Left forelimb (tissue), 1 donor: Measurements from ENCODE around the gene GATAD2A.
A peak's percentile ranks its signal among the peaks of the same experiment; 100 is the strongest.

Experiments
- DNase-seq: peaks from one replicate; pipeline ENCODE4 v3.0.0-alpha.2; 2018; ENCODE audit warnings: low spot score

The GATAD2A gene

DNA sequence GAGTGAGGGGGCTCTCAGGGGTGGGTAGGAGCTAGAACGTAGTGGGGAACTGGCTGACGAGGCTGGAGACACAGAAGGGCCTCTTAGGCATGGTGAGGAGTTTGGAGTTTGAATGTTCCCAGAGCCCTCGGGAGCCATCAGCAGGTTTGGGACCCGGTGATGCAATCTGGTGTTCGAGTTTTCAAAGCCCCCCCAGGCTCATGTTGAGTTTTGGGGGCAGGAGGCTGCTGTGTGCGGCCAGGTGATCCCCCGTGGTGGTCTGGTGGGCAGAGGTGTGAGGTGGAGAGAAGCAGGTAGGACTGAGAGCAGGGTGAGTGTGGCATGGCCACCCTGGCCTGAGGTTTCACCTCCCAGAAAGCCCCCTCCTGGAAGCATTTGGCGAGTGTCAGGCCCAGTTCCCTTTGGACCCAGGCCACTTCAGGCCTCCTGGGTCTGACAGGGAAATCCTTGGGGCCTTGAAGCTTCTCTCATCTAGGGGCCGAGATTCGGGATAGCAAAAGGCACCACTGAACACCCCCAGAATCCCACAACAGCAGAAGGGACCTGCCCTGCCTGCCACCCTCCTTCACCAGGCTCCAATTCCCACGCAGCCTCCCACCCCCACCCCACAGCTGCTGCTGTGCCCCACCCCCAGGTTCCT, 124.4 kb downstream of the GATAD2A start:
- DNase-seq, result no peak

GRCh38 chr19:19530423-19530804, 124.9 kb downstream of the GATAD2A start:
- DNase-seq, result no peak

DNA sequence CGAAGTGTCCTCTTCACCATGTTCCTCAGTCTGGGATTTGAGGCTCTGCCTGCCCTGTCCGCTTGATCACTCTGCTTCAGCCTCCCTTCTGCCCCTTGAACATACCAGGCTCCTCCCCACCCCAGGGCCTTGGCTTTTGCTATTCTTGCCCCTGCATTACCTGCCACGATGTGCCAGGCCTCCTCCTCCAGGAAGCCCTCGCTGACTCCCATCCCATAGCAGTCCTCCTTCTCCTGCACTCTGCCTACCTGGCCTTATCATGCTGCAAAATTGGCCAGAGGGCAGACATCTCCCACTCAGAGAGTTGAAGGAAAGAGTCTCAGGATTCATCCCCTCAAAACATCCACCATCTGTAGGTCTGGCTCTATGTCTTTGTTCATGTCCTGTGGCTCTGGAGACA, 125.4 kb downstream of the GATAD2A start:
- no peak for DNase-seq

- DNase-seq, result peak; percentile 89
Observed at GRCh38 chr19:19531951-19532805, 126.7 kb downstream of the GATAD2A start.

- no peak for DNase-seq
Observed at GRCh38 chr19:19532806-19533701, 127.6 kb downstream of the GATAD2A start.

GRCh38 chr19:19533841-19534240, 128.4 kb downstream of the GATAD2A start:
- no peak for DNase-seq

DNA sequence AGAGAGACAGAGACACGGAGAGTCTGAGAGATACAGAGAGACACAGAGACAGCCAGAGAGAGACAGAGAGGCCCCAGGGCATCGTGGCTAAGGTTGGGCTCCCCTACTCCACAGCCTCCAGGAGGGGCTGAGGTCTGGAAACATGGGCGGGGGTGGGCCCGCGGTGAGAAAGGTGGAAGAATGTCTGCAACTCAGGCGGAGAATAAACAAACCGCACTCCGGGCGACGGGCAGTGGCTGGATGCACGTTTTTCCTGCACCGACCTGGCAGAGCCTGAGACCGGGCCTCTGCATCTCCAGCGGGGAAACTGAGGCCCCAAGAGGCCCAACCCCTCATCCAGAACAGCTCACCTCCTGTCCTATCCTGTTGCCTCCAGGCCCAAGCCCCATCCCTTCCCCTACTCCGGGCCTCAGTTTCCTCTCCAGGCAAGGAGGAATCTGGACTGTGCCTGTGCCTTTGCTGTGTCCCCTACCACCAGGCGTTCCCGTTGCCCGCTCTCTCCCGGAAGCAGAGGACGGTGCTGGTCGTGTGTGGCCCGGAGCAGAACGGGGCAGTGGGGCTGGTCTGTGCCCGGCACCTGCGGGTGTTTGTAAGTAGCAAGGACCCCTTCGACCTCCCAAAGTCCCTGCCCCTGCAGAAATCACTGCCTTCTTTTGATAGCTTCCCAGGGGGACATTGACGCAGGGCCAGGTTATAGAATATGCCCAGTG, 129.2 kb downstream of the GATAD2A start:
- DNase-seq, result no peak

GRCh38 chr19:19535311-19536191, 130.1 kb downstream of the GATAD2A start:
- no peak for DNase-seq

DNA sequence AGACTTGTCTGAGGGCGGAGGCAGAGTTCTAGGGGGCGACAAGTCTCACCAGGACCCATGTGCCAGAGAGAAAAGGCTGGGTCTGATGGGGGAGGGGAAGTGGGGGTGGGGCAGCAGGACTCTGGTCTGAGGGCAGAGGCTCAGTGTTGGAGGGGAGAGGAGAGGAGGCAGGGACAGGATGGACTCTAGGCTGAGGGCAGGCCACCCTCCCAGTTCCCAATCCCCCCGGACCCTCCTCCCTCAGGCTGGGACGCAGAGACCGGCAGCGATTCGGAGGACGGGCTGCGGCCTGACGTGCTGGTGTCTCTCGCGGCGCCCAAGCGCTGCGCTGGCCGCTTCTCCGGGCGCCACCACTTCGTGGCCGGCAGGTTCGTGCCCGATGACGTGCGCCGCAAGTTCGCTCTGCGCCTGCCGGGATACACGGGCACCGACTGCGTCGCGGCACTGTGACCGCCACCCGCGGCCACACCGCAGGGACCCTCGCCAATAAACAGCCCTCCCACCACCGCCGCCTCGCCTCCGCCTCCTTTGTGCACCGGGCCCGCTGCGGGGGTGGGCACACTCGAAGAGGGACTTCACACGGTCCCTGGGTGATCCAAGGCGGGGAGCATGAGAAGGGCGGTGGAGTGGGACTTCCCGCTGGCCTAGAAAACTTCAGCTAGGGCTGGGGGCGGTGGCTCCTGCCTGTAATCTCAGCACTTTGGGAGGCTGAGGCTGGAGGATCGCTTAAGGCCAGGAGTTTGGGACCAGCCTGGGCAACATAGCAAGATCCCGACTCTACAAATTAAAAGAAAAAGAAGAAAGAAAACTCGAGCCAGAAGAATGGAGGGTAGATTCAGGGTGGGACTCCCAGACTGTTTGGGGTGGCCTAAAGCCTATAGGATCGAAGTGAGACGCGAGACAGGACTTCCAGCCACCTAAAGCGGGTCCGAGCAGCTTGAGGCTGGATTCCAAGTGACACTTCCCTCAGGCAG, 131.9 kb downstream of the GATAD2A start:
- no peak for DNase-seq

DNA sequence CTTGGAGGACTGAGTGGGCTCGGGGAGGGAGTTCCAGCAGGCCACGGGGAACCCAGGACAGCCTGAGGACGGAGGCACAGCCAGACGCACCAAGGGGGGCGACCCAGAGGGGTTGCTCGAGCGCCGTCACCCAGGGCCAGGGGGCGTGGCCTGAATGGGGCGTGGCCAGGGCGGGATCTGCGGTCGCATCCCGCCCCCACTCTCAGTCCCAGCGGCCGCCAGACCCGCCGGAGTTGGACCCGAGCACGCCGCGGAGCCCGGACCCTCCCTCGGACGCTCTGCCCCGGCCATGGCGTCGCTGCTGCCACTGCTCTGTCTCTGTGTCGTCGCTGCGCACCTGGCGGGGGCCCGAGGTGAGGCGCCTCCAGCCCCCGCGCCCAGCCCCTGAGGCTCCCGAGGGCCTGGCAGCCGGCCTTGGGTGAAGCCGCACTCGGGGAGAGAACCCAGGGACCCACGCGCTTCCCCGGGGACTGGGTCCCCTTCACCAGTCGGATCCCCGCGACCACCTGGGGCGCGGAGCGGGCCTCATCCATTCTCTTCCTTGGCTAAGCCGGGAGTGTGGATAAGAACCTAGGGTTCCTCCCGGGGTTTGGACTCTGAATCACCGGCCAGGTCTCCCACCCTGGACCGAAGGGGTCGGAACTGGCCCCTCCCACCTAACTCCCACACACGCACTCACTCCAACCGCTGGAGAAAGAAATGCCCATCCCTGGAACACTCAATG, 132.7 kb downstream of the GATAD2A start, which contains the start of gene CILP2:
Gene CILP2 (plus strand): TSS at position 205 of the 724 bp plus-strand sequence. CDS start 85 bp downstream, at position 290.
- DNase-seq, result no peak

- no peak for DNase-seq
Observed at GRCh38 chr19:19538785-19539166, 133.3 kb downstream of the GATAD2A start.

DNA sequence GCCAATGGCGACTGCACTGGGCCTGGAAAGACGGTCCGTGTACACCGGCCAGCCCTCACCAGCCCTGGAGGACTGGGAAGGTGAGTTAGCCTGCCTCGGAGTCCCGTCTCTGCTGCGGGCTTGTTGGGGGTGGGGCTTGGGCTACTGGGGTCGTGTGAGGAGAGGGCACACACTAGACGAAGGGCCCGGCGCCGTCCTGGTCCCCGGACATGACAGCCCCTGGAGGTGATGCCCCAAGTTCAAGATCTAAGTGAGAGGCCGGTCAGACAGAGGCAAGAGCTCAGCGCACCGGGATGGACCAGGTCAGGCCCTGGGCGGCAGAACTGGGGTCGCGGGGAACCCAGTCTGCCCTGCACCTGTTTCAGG, 134.2 kb downstream of the GATAD2A start:
- no peak for DNase-seq

DNA sequence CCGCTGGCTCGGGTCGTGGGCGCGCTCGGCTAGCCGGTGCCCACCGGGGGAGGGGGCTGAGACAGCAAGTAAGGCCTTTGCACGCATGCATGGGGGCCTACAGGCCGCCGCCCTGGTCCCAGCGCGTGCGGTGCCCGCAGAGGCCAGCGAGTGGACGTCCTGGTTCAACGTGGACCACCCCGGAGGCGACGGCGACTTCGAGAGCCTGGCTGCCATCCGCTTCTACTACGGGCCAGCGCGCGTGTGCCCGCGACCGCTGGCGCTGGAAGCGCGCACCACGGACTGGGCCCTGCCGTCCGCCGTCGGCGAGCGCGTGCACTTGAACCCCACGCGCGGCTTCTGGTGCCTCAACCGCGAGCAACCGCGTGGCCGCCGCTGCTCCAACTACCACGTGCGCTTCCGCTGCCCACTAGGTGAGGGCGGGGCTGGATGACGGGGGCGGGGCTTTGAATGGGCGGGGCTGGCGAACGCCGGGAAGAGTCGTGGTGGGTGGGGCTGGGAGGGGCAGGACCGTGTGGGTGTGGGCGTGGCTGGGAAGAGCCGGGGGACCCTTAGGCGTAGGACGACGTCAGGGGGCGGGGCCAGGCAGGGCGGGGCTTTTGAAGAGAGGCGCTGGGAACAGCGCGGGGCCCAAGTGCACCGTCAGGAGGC, 134.7 kb downstream of the GATAD2A start:
- no peak for DNase-seq

- DNase-seq, result no peak
Observed at GRCh38 chr19:19540715-19541515, 135.4 kb downstream of the GATAD2A start.

DNA sequence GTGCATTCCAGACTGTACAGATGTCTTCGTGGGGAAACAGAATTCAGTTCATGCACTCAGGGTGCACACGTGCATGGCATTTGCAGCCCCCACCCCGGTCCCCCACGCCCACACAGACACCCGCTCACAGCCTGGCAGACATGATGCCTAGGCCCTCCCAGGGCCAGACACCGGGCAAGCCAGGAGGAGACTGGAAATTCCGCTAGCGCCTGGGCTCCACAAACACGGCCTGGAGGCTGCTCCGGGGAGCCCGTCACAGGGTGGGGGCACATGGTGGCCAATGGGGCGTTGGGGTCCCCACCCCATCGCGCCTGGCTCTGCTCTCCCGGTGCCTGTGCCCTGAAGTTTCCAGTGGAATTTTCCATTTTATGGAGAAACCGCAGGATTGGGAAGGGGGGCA, 136.1 kb downstream of the GATAD2A start:
- no peak for DNase-seq

GRCh38 chr19:19542507-19542906, 137.0 kb downstream of the GATAD2A start:
- DNase-seq, result no peak

DNA sequence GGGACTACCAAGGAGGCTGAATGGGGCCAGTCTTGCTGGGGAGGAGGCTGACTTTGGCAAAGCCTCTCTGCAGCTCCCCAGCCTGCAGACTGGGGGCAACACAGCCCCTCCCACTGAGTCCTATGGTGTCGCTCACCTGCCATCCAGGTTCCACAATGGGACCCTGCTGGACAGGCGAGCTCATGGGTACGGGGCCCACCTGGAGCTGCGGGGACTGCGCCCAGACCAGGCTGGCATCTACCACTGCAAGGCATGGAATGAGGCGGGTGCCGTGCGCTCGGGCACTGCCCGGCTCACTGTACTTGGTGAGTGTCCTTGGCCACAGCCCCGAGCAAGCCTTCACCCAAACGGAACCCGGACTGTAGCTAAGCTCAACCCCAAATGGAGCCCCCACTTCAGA, 137.6 kb downstream of the GATAD2A start:
- DNase-seq, result no peak

GRCh38 chr19:19543640-19544039, 138.2 kb downstream of the GATAD2A start:
- no peak for DNase-seq
